GM12891 (cell line): ENCODE data around the gene SYNDIG1.

Experiments
- PAX5 ChIP-seq: IDR thresholded peaks from 2 replicates; pipeline ENCODE4 v1.6.1; 2011; ENCODE audit warnings: low read length, moderate library complexity, mild to moderate bottlenecking; ENCODE audit not compliant: insufficient read depth, severe bottlenecking
- POLR2A ChIP-seq: IDR thresholded peaks from 2 replicates; pipeline ENCODE4 v1.6.1; 2011; ENCODE audit warnings: low read depth, low read length, control low read depth
- POLR2AphosphoS5 ChIP-seq: IDR thresholded peaks from 2 replicates; pipeline ENCODE4 v1.6.1; 2011; ENCODE audit warnings: low read depth, low read length, control low read depth
- POU2F2 ChIP-seq: IDR thresholded peaks from 2 replicates; pipeline ENCODE4 v1.6.1; 2011; ENCODE audit warnings: low read depth, mild to moderate bottlenecking, control low read depth, low read length, moderate library complexity
- SPI1 ChIP-seq: IDR thresholded peaks from 2 replicates; pipeline ENCODE4 v1.6.1; 2011; ENCODE audit warnings: low read depth, low read length, control low read depth
- TAF1 ChIP-seq: IDR thresholded peaks from 2 replicates; pipeline ENCODE4 v1.6.1; 2011; ENCODE audit warnings: low read depth, low read length, control low read depth

GRCh38 chr20:24611360-24612140 is 142.1 kb downstream of the SYNDIG1 start:
- TF ChIP-seq POLR2AphosphoS5 (no peak), POLR2A (no peak), PAX5 (no peak), SPI1 (no peak), TAF1 (no peak), POU2F2 (no peak)
